HG03175 (cell line): Measurements from ENCODE around the gene TAF11L2.
"Not testable (repeated sequence)": the region's sequence is repeated elsewhere in the genome, so short reads cannot be mapped to it uniquely, and the experiment has no call there.

Source experiments
- ATAC-seq: cut with Tn5 transposase; IDR thresholded peaks from one replicate; pipeline ENCODE4 v1.9.1; 2021; ENCODE audit warnings: mild to moderate bottlenecking, moderate library complexity; ENCODE audit not compliant: unreplicated experiment

Gene TAF11L2

GRCh38 chr5:17497931-17498330, at the start of gene TAF11L2:
TAF11L2 (plus strand) TSS chr5:17498231.
- ATAC-seq, result not testable (repeated sequence)

GRCh38 chr5:17448877-17449276, 49.2 kb upstream of the TAF11L2 start:
- no peak for ATAC-seq

GRCh38 chr5:17452936-17453335, 45.1 kb upstream of the TAF11L2 start:
- ATAC-seq, result no peak

- no peak for ATAC-seq
Measured at GRCh38 chr5:17455942-17456341, 42.1 kb upstream of the TAF11L2 start.

GRCh38 chr5:17461793-17462192, 36.2 kb upstream of the TAF11L2 start:
- no peak for ATAC-seq

- no peak for ATAC-seq
Measured at GRCh38 chr5:17463653-17464052, 34.4 kb upstream of the TAF11L2 start.

GRCh38 chr5:17470064-17470463, 28.0 kb upstream of the TAF11L2 start:
- ATAC-seq, result no peak

GRCh38 chr5:17475064-17475463, 23.0 kb upstream of the TAF11L2 start:
- not testable (repeated sequence) for ATAC-seq

- no peak for ATAC-seq
Measured at GRCh38 chr5:17477043-17477442, 21.0 kb upstream of the TAF11L2 start.

- ATAC-seq, result no peak
Measured at GRCh38 chr5:17477573-17478265, 20.3 kb upstream of the TAF11L2 start.

- no peak for ATAC-seq
Measured at GRCh38 chr5:17481378-17481777, 16.7 kb upstream of the TAF11L2 start.

GRCh38 chr5:17482790-17483189, 15.2 kb upstream of the TAF11L2 start:
- no peak for ATAC-seq

GRCh38 chr5:17486464-17487173, 11.4 kb upstream of the TAF11L2 start:
- not testable (repeated sequence) for ATAC-seq

GRCh38 chr5:17487174-17487512, 10.9 kb upstream of the TAF11L2 start:
- no peak for ATAC-seq

- not testable (repeated sequence) for ATAC-seq
Measured at GRCh38 chr5:17491257-17491656, 6.8 kb upstream of the TAF11L2 start.

GRCh38 chr5:17492770-17493169, 5.3 kb upstream of the TAF11L2 start:
- no peak for ATAC-seq

GRCh38 chr5:17497446-17497845, 585 bp upstream of the TAF11L2 start:
- no peak for ATAC-seq

GRCh38 chr5:17511775-17512325, 13.8 kb downstream of the TAF11L2 start:
- no peak for ATAC-seq

- ATAC-seq, result not testable (repeated sequence)
Measured at GRCh38 chr5:17517526-17517925, 19.5 kb downstream of the TAF11L2 start.

- ATAC-seq, result not testable (repeated sequence)
Measured at GRCh38 chr5:17518067-17518466, 20.0 kb downstream of the TAF11L2 start, which contains the start of gene TAF11L3. TAF11L3 (plus strand) TSS chr5:17518367.

- not testable (repeated sequence) for ATAC-seq
Measured at GRCh38 chr5:17519508-17519907, 21.5 kb downstream of the TAF11L2 start.

- ATAC-seq, result not testable (repeated sequence)
Measured at GRCh38 chr5:17521501-17521900, 23.5 kb downstream of the TAF11L2 start, which contains the start of gene TAF11L4. TAF11L4 (plus strand) TSS chr5:17521801.
